ENCODE measurements around the gene MARCHF5.

GRCh38 chr10:92387289-92387940 is 96.4 kb downstream of the MARCHF5 start:
- TF ChIP-seq CTCF (conservative IDR thresholded peaks at IDR 0.05 in 1 of 2, IDR thresholded peaks at IDR 0.05 in 1 of 2; ENCODE audit: low read depth in 1 of 2, low read length in 2 of 2) (no peak), EZH2 (IDR thresholded peaks at IDR 0.05; ENCODE audit: low read length, missing control alignments) (no peak)
